ENCODE results near the gene CYP27B1. TPM values are rescaled to one million over a fixed set of nuclear protein-coding genes. Genes with fewer than 3 reads are reported as not detected.
A peak's percentile ranks its signal among the peaks of the same experiment; 100 is the strongest.

The CYP27B1 gene
- total and polyA plus RNA-seq, 9 of the 15 experiments (the other 6 are each of a cell fraction or from before 2014, with no cell fraction given), result 0.18 to 4.2 (median 1.8) TPM

DNA sequence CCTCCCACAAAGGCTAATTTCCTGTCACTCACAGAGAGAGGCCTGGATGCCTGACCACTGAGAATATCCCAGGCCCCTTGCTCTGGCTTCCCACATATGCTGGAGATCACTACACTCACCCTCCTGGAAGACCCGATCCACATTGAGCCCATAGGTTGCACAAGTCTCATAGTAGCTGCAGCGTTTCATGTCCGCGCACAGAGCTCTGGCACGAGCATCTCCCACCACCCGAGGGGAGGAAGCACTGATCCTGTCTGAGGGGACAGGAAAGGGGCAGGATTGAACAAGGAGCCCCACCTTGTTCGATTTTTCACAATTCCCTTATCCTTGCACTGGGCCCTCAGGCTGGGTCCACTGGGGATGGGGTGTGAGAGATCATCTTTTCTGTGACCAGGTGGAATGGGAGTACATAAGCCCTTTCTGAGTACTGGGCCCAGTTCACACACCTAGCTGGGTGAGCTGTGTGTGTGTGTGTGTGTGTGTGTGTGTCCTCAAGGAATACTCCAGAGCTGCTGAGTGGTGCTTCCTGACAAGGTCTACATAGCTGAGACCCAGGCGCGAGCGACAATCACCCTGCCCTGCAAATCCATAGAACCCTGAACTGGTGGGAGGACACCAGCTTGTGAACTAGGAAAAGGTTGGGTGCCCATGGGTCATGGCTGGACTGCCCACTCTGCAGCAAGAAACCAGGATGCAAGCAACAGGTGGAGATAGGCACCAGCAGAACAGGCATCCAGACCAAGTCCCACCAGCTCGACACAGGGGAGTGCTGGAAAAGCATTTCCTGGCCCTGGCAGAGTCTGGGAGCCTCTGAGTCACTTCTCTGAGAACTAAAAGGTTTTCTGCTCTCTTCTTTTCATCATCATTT lies 33.9 kb downstream of the CYP27B1 start:
- Histone ChIP-seq H3K9ac (ENCODE audit: insufficient read depth in 1 of 2, low read depth in 2 of 2, low read length in 2 of 2) (no peak overlapping the region), H4K20me1 (replicated peaks; ENCODE audit: control insufficient read depth, insufficient read depth, low read length) (no peaks in the 10 kb centered on the region; the same call in 1 of the 2 replicates), H3K79me2 (ENCODE audit: control insufficient read depth, insufficient read depth, low read length) (no peaks in the 10 kb centered on the region), H3K4me3 (no peak overlapping the region), H3K9me3 (replicated peaks; ENCODE audit: control insufficient read depth, insufficient read depth, low read depth, low read length) (no peaks in the 10 kb centered on the region), H3K27me3 (ENCODE audit: control insufficient read depth in 2 of 2, insufficient read depth in 2 of 2, low read length in 2 of 2) (peaks cover 35 to 64% of the 10 kb centered on the region in 2 experiments), H3K36me3 (ENCODE audit: control insufficient read depth, insufficient read depth, low read length) (no peaks in the 10 kb centered on the region), H3K27ac (ENCODE audit: extremely low read depth, low read depth, low read length) (no peak overlapping the region), H3K4me1 (replicated peaks in 1 of 2; ENCODE audit: control insufficient read depth in 2 of 2, insufficient read depth in 2 of 2, low read length in 2 of 2) (peaks cover 9 to 23% of the 10 kb centered on the region in 2 experiments; a peak in 4 of 5 replicates), H3K4me2 (ENCODE audit: insufficient read depth, low read length) (no peak overlapping the region), H3K9me1 (ENCODE audit: control insufficient read depth, insufficient read depth, low read length) (peaks cover 4% of the 10 kb centered on the region), H2AFZ (ENCODE audit: low read depth, low read length) (no peak overlapping the region)
- POLR2A ChIA-PET, result interaction anchor here (0.6 to 1.5 kb wide), 7 partner anchors 11 to 214 kb away, joined by 3 to 6 read pairs (median 4); partner anchors contain the start of genes CDK4 and TSPAN31
- in situ Hi-C loops (cut with MboI) (loop anchor here (5.0 kb wide), 1 partner anchor 106 kb away; no protein-coding TSS in a partner anchor), intact Hi-C loops (cut with micrococcal nuclease) (no loop called here)
- BruUV-seq (replicated peaks), result no TSS peak
- DNase-seq (ENCODE audit: extremely low read depth in 1 of 4, low spot score in 3 of 4) (no peak), FAIRE-seq (no peak), ATAC-seq (no peak)
- 21% methylated on average over 11 of the region's 11 CpGs for WGBS (ENCODE audit: insufficient coverage, low coverage, missing lambda C conversion rate)
- CTCF ChIA-PET (ENCODE audit: low intra/inter-chr PET ratio), result interaction anchor here (1.8 kb wide), 1 partner anchor 149 kb away, joined by 4 read pairs; no protein-coding TSS in a partner anchor
- TF ChIP-seq ZNF668 (CRISPR knock-in tag; IDR thresholded peaks at IDR 0.05), result no peak
- TF ChIP-seq, protein P1, sequence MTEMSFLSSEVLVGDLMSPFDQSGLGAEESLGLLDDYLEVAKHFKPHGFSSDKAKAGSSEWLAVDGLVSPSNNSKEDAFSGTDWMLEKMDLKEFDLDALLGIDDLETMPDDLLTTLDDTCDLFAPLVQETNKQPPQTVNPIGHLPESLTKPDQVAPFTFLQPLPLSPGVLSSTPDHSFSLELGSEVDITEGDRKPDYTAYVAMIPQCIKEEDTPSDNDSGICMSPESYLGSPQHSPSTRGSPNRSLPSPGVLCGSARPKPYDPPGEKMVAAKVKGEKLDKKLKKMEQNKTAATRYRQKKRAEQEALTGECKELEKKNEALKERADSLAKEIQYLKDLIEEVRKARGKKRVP (CRISPR knock-in tag; IDR thresholded peaks at IDR 0.05), result no peak
- TF ChIP-seq, protein P2, sequence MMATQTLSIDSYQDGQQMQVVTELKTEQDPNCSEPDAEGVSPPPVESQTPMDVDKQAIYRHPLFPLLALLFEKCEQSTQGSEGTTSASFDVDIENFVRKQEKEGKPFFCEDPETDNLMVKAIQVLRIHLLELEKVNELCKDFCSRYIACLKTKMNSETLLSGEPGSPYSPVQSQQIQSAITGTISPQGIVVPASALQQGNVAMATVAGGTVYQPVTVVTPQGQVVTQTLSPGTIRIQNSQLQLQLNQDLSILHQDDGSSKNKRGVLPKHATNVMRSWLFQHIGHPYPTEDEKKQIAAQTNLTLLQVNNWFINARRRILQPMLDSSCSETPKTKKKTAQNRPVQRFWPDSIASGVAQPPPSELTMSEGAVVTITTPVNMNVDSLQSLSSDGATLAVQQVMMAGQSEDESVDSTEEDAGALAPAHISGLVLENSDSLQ (IDR thresholded peaks at IDR 0.05), result 0 out of 2 replicates have a peak, but pooled peaks have one; percentile 8
- TF ChIP-seq, protein P3, sequence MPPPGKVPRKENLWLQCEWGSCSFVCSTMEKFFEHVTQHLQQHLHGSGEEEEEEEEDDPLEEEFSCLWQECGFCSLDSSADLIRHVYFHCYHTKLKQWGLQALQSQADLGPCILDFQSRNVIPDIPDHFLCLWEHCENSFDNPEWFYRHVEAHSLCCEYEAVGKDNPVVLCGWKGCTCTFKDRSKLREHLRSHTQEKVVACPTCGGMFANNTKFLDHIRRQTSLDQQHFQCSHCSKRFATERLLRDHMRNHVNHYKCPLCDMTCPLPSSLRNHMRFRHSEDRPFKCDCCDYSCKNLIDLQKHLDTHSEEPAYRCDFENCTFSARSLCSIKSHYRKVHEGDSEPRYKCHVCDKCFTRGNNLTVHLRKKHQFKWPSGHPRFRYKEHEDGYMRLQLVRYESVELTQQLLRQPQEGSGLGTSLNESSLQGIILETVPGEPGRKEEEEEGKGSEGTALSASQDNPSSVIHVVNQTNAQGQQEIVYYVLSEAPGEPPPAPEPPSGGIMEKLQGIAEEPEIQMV (tag; conservative IDR thresholded peaks at IDR 0.05; ENCODE audit: low read depth), result no peak
